Cardiac fibroblast (primary cell): ENCODE measurements around the gene SLC27A3.
"Not testable (repeated sequence)": the region's sequence is repeated elsewhere in the genome, so short reads cannot be mapped to it uniquely, and the experiment has no call there.

Experiments used
- DNase-seq, 2 donors: peaks; one replicate each; pipeline versions ENCODE4 v3.0.0 to v3.0.0-alpha.2; 2010; ENCODE audit warnings: low read depth in 2 of 2
- H3K4me3 ChIP-seq, 2 donors: replicated peaks in 1 of 2; 1 replicate in 1 of 2; 2 replicates in 1 of 2; pipeline ENCODE4 v1.5.1; 2011; ENCODE audit warnings: low read depth in 2 of 2, low read length in 2 of 2, mild to moderate bottlenecking in 2 of 2, moderate library complexity in 1 of 2
- TF ChIP-seq, protein P1 (sequence below): IDR thresholded peaks from one replicate; pipeline ENCODE4 v1.5.1; 2011; ENCODE audit warnings: low read depth, mild to moderate bottlenecking, low read length, inconsistent platforms

Gene SLC27A3

DNA sequence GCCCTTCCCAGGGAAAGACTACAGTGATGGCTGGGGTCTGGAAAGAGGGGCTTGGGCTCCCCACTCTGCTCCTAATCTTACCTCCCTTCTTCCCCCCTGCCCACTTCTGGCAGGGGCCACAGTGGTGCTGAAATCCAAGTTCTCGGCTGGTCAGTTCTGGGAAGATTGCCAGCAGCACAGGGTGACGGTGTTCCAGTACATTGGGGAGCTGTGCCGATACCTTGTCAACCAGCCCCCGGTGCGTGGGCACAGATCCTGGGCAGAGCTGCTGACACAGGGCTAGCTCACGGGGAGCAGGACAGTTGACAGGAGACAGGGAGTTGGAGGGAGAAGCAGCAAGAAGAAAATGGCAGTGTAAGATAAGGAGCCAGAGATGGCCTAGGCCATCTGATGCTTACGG is 2.4 kb downstream of the SLC27A3 start:
- DNase-seq = peak; percentile 23 to 59
- TF ChIP-seq, protein P1, sequence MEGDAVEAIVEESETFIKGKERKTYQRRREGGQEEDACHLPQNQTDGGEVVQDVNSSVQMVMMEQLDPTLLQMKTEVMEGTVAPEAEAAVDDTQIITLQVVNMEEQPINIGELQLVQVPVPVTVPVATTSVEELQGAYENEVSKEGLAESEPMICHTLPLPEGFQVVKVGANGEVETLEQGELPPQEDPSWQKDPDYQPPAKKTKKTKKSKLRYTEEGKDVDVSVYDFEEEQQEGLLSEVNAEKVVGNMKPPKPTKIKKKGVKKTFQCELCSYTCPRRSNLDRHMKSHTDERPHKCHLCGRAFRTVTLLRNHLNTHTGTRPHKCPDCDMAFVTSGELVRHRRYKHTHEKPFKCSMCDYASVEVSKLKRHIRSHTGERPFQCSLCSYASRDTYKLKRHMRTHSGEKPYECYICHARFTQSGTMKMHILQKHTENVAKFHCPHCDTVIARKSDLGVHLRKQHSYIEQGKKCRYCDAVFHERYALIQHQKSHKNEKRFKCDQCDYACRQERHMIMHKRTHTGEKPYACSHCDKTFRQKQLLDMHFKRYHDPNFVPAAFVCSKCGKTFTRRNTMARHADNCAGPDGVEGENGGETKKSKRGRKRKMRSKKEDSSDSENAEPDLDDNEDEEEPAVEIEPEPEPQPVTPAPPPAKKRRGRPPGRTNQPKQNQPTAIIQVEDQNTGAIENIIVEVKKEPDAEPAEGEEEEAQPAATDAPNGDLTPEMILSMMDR = no peak
- peak overlapping the region in 1 of 2 donors; percentile 1 for H3K4me3 ChIP-seq

DNA sequence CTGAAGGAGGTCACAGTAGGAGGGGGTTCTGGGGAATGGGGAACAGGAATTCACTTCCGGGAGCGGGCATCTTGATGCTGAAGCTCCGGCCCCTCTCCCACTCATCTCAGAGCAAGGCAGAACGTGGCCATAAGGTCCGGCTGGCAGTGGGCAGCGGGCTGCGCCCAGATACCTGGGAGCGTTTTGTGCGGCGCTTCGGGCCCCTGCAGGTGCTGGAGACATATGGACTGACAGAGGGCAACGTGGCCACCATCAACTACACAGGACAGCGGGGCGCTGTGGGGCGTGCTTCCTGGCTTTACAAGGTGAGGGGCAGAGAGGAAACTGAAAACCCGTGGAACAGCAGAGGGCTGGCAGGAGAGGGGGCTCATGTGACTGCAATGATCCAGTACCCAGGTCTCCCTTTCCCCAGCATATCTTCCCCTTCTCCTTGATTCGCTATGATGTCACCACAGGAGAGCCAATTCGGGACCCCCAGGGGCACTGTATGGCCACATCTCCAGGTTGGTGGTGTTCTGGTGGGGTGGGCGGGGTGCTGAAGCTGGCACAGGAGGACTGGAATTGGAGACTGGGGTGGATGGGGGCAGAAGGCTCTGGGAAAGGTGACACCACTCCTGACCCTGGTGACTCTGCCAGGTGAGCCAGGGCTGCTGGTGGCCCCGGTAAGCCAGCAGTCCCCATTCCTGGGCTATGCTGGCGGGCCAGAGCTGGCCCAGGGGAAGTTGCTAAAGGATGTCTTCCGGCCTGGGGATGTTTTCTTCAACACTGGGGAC is 3.0 kb downstream of the SLC27A3 start:
- H3K4me3 ChIP-seq = peak overlapping the region in 1 of 2 donors; percentile 1
- no peak for DNase-seq

DNA sequence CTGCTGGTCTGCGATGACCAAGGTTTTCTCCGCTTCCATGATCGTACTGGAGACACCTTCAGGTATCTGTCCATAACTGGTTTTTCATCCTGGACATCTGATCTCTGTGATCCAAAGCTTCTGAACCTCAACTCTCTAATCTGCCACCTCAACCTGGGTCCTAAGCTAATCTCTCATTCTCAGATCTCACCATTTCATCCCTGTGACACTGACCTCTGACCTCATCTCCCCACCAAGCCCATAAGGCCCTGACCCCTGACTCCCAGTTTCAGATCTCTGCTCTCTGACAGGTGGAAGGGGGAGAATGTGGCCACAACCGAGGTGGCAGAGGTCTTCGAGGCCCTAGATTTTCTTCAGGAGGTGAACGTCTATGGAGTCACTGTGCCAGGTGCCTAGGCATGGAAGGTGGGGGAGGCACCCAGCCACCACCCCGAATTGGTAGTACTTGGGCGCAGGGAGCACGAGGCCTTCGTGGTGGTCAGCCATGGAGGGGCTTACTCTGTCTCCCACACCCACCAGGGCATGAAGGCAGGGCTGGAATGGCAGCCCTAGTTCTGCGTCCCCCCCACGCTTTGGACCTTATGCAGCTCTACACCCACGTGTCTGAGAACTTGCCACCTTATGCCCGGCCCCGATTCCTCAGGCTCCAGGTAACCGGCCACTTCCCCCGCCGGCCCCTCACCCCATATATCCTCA is 3.8 kb downstream of the SLC27A3 start:
- H3K4me3 ChIP-seq = no peak overlapping the region
- TF ChIP-seq, protein P1 = no peak

More for the DNA sequence above, 3.0 kb downstream of the SLC27A3 start:
- TF ChIP-seq, protein P1 = no peak

DNA sequence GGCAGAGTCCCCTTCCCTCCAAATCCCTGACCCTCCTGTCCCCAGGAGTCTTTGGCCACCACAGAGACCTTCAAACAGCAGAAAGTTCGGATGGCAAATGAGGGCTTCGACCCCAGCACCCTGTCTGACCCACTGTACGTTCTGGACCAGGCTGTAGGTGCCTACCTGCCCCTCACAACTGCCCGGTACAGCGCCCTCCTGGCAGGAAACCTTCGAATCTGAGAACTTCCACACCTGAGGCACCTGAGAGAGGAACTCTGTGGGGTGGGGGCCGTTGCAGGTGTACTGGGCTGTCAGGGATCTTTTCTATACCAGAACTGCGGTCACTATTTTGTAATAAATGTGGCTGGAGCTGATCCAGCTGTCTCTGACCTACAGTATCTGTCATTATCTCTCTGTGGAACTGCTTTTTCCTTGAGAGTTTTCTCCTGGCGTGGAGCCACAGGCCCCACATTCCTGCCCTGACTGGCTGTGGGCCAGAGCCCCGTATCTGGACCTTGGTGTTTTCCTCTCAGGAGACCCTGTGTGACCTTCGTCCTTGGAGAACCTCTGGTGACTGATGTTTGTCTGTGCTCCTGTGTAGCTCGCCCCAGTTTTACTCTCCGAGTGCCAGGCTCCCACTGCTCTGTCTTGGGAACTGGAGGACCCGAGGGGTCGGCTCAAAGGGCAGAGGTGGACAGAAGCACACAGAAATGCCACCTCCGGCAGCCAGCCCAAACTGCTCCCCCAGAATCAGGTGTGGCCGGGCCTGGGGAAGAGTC is 4.8 kb downstream of the SLC27A3 start:
- peak in 1 of 2 donors; percentile 44 for DNase-seq
- TF ChIP-seq, protein P1 = no peak
- H3K4me3 ChIP-seq = no peak overlapping the region

More for the DNA sequence above, 3.8 kb downstream of the SLC27A3 start:
- DNase-seq = no peak

DNA sequence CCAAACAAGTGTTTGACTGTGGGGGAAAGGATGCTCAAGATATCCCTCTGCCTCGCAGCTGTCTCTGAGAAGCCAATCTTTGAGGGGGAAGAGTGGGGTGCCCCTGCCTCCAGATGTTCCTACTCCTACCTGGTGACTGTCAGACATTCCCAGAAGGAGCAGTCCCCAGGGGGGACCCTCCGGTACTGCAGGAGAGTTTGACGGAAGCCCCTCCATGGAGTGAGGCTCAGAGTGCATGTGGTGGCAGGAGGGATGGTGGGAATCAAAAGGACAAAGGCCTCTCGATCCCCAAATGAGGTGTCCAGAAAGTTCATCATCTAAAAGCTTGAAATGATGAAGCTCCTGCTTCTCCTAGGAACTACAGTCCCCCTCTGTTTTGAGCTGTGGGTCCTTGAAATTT is 5.3 kb downstream of the SLC27A3 start:
- H3K4me3 ChIP-seq = no peak overlapping the region
- TF ChIP-seq, protein P1 = no peak
- no peak for DNase-seq

DNA sequence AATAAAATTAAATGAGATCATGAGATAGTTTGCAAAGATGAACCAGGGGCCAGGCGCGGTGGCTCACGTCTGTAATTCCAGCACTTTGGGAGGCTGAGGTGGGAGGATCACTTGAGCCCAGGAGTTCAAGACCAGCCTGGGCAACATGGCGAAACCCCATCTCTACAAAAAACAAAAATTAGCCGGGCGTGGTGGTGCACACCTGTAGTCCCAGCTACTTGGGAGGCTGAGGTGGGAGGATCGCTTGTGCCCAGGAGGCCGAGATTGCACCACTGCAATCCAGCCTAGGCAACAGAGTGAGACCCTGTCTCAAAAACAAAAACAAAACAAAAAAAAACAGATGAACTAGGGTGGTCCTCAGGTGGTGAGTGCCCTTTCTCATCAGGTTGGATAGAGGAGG is 7.4 kb downstream of the SLC27A3 start:
- peak overlapping the region in 1 of 2 donors; percentile 65 for H3K4me3 ChIP-seq
- not testable (repeated sequence) for DNase-seq
